SU-DHL-6 (cell line): ENCODE data around the gene DLX1.

ENCODE experiments used
- H2AFZ ChIP-seq: fragments of 200-600 bp; sonication (generic); 2 replicates; pipeline ENCODE4 v1.6.1; 2014; ENCODE audit warnings: low read depth, mild to moderate bottlenecking, moderate library complexity, mixed read lengths, antibody characterized with exemption, low read length; ENCODE audit not compliant: severe bottlenecking
- H3F3A ChIP-seq: fragments of 200-600 bp; shearing (Covaris generic); 2 replicates; pipeline ENCODE4 v1.6.0; 2016; ENCODE audit warnings: antibody characterized with exemption, mild to moderate bottlenecking; ENCODE audit not compliant: insufficient read depth
- H3K27ac ChIP-seq: fragments of 200-600 bp; sonication (generic); 2 replicates; pipeline ENCODE4 v1.5.1; 2016; ENCODE audit warnings: low read depth, mild to moderate bottlenecking, low read length, moderate library complexity, mixed read lengths
- H3K27me3 ChIP-seq: fragments of 200-600 bp; sonication (generic), shearing (Covaris generic); 2 replicates; pipeline ENCODE4 v1.6.0; 2014; ENCODE audit warnings: mild to moderate bottlenecking, low read length
- H3K36me3 ChIP-seq: fragments of 200-600 bp; sonication (generic); 2 replicates; pipeline ENCODE4 v1.6.1; 2014; ENCODE audit warnings: mild to moderate bottlenecking, low read length, mixed read lengths
- H3K4me2 ChIP-seq: fragments of 300-600, 200-600 bp; shearing (Covaris generic), sonication (generic); 2 replicates; pipeline ENCODE4 v1.6.0; 2014; ENCODE audit warnings: low read length, low read depth, mild to moderate bottlenecking; ENCODE audit not compliant: poor library complexity, severe bottlenecking
- H3K4me3 ChIP-seq: fragments of 200-600 bp; sonication (generic); 2 replicates; pipeline ENCODE4 v1.5.1; 2014; ENCODE audit warnings: antibody characterized with exemption, low read length, mild to moderate bottlenecking, mixed read lengths; ENCODE audit not compliant: insufficient read depth, poor library complexity, severe bottlenecking
- H3K79me2 ChIP-seq: fragments of 200-600 bp; sonication (generic); 2 replicates; pipeline ENCODE4 v1.6.1; 2014; ENCODE audit warnings: mild to moderate bottlenecking, low read length, moderate library complexity; ENCODE audit not compliant: insufficient read depth
- H3K9ac ChIP-seq: fragments of 200-600 bp; sonication (generic); 2 replicates; pipeline ENCODE4 v1.7.0; 2014; ENCODE audit warnings: mild to moderate bottlenecking, low read length
- H3K9me2 ChIP-seq: fragments of 200-600 bp; sonication (generic); replicated peaks from 2 replicates; pipeline ENCODE4 v1.6.1; 2014; ENCODE audit warnings: low read length; ENCODE audit not compliant: insufficient read depth
- H3K9me3 ChIP-seq: fragments of 200-600 bp; sonication (generic); 2 replicates; pipeline ENCODE4 v1.6.1; 2014; ENCODE audit warnings: low read length, mixed read lengths; ENCODE audit not compliant: insufficient read depth
- H4K20me1 ChIP-seq: fragments of 200-600 bp; sonication (generic); 2 replicates; pipeline ENCODE4 v1.6.1; 2014; ENCODE audit warnings: low read depth, mild to moderate bottlenecking, antibody characterized with exemption, low read length, moderate library complexity, mixed read lengths
- CTCF ChIP-seq: fragments of 200-600 bp; sonication (generic); IDR thresholded peaks from one replicate; pipeline ENCODE4 v1.5.1; 2017; ENCODE audit warnings: antibody characterized with exemption, mild to moderate bottlenecking, low read length, moderate library complexity; ENCODE audit not compliant: insufficient read depth, poor library complexity, severe bottlenecking
- EZH2phosphoT487 ChIP-seq: fragments of 200-600 bp; sonication (generic), shearing (Covaris generic); conservative IDR thresholded peaks from 2 replicates; pipeline ENCODE4 v1.6.1; 2018; ENCODE audit warnings: mild to moderate bottlenecking, antibody characterized with exemption, low read length, moderate library complexity, mixed read lengths

The DLX1 gene

DNA sequence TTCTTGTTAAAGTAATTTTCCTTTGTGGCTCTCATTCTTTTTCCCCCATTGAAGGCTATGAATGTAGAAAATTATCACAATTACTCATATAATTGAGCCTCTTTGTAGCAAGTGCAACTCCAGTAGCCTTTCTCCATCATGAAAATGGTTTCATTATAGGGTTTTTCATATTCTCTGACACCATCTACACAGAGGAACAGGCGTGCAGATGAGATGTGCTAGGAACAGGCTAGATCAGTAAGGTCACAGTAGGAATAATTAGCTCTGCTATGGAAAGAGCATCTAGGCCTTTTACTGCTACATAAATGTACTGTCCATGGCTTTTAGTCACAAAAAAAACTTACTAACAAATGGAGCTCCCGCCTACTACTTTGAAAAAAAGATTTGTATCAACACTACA lies 12.6 kb upstream of the DLX1 start:
- Histone ChIP-seq H4K20me1 (no peaks in the 10 kb centered on the region), H3K79me2 (no peaks in the 10 kb centered on the region), H3K4me3 (no peak overlapping the region), H3K9ac (no peak overlapping the region), H3K9me3 (no peaks in the 10 kb centered on the region), H2AFZ (no peak overlapping the region), H3K4me2 (no peak overlapping the region), H3K9me2 (no peaks in the 10 kb centered on the region), H3K36me3 (no peaks in the 10 kb centered on the region), H3K27ac (no peak overlapping the region), H3F3A (no peaks in the 10 kb centered on the region), H3K27me3 (no peaks in the 10 kb centered on the region)
- no peak for TF ChIP-seq CTCF
- TF ChIP-seq EZH2phosphoT487: no peak

GRCh38 chr2:172073518-172073917 lies 11.8 kb upstream of the DLX1 start:
- H3K9ac ChIP-seq: no peak overlapping the region
- no peak overlapping the region for H2AFZ ChIP-seq
- H3K4me2 ChIP-seq: no peak overlapping the region
- no peaks in the 10 kb centered on the region for H3K9me2 ChIP-seq
- no peaks in the 10 kb centered on the region for H3K9me3 ChIP-seq
- TF ChIP-seq EZH2phosphoT487: no peak
- TF ChIP-seq CTCF: no peak
- no peaks in the 10 kb centered on the region for H3K27me3 ChIP-seq
- no peaks in the 10 kb centered on the region for H3F3A ChIP-seq
- H3K79me2 ChIP-seq: no peaks in the 10 kb centered on the region
- H3K27ac ChIP-seq: no peak overlapping the region
- H3K36me3 ChIP-seq: no peaks in the 10 kb centered on the region
- no peak overlapping the region for H3K4me3 ChIP-seq
- H4K20me1 ChIP-seq: no peaks in the 10 kb centered on the region

- H3K9ac ChIP-seq: no peak overlapping the region
- H3F3A ChIP-seq: no peaks in the 10 kb centered on the region
- H3K79me2 ChIP-seq: no peaks in the 10 kb centered on the region
- no peaks in the 10 kb centered on the region for H3K27me3 ChIP-seq
- no peak for TF ChIP-seq EZH2phosphoT487
- no peak for TF ChIP-seq CTCF
- H3K9me2 ChIP-seq: no peaks in the 10 kb centered on the region
- H3K36me3 ChIP-seq: no peaks in the 10 kb centered on the region
- no peaks in the 10 kb centered on the region for H3K9me3 ChIP-seq
- H3K4me2 ChIP-seq: no peak overlapping the region
- no peak overlapping the region for H3K27ac ChIP-seq
- no peak overlapping the region for H3K4me3 ChIP-seq
- no peak overlapping the region for H2AFZ ChIP-seq
- no peaks in the 10 kb centered on the region for H4K20me1 ChIP-seq
These were observed 11.1 kb upstream of the DLX1 start for GRCh38 chr2:172074254-172074653.

DNA sequence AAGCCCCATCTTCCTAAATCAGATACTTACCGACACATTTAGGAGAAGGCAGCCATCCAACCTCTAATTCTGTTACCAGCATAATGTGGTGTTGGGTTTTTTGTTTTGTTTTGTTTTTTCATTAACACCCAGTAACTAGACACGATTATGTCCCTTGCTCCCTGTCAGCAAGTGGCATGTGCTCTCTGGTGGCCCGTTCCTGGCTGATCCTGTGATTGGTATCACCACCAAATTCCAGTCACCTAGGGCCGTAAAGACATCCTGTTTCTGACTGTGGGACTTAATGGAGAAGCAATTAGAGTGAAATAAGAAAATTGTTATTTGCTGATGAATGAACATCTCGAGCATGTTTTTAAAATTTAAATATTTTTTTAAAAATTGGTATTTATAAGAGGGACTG lies 5.9 kb upstream of the DLX1 start:
- Histone ChIP-seq H4K20me1 (no peaks in the 10 kb centered on the region), H3F3A (no peaks in the 10 kb centered on the region), H3K36me3 (no peaks in the 10 kb centered on the region), H3K9me2 (no peaks in the 10 kb centered on the region), H3K4me2 (no peak overlapping the region), H2AFZ (no peak overlapping the region), H3K27me3 (no peaks in the 10 kb centered on the region), H3K9ac (no peak overlapping the region), H3K4me3 (no peak overlapping the region), H3K9me3 (no peaks in the 10 kb centered on the region), H3K79me2 (no peaks in the 10 kb centered on the region), H3K27ac (no peak overlapping the region)
- TF ChIP-seq EZH2phosphoT487 (no peak), CTCF (no peak)
